NCI-H2081 (cell line): Measurements from ENCODE around the gene NRP1.

Experiments used
- DNase-seq, 2 experiments: peaks; one replicate each; lab custom pipeline; 2025; lab: John Stamatoyannopoulos, UW

NRP1 gene

GRCh38 chr10:33212061-33212748 lies 122.3 kb downstream of the NRP1 start:
- no peak for DNase-seq

GRCh38 chr10:33211106-33211878 lies 123.2 kb downstream of the NRP1 start:
- no peak for DNase-seq

- DNase-seq: no peak
Measured at GRCh38 chr10:33209802-33210201, 124.7 kb downstream of the NRP1 start.

- no peak for DNase-seq
Measured at GRCh38 chr10:33208166-33208565, 126.3 kb downstream of the NRP1 start.

GRCh38 chr10:33204031-33204430 lies 130.4 kb downstream of the NRP1 start:
- no peak for DNase-seq

GRCh38 chr10:33201971-33202370 lies 132.5 kb downstream of the NRP1 start:
- no peak for DNase-seq

GRCh38 chr10:33201056-33201780 lies 133.2 kb downstream of the NRP1 start:
- DNase-seq: no peak

GRCh38 chr10:33199731-33200232 lies 134.7 kb downstream of the NRP1 start:
- DNase-seq: peak in 1 of 2 experiments; percentile 1

GRCh38 chr10:33198610-33199009 lies 135.9 kb downstream of the NRP1 start:
- DNase-seq: no peak

- DNase-seq: no peak
Measured at GRCh38 chr10:33196710-33197491, 137.6 kb downstream of the NRP1 start.

GRCh38 chr10:33196377-33196706 lies 138.1 kb downstream of the NRP1 start:
- no peak for DNase-seq

- DNase-seq: no peak
Measured at GRCh38 chr10:33195608-33196376, 138.7 kb downstream of the NRP1 start.

- no peak for DNase-seq
Measured at GRCh38 chr10:33193701-33194521, 140.6 kb downstream of the NRP1 start.

- peak; percentile 73 to 78 for DNase-seq
Measured at GRCh38 chr10:33193057-33193700, 141.3 kb downstream of the NRP1 start.

GRCh38 chr10:33192190-33192589 lies 142.3 kb downstream of the NRP1 start:
- DNase-seq: no peak

- no peak for DNase-seq
Measured at GRCh38 chr10:33190406-33190805, 144.1 kb downstream of the NRP1 start.

GRCh38 chr10:33189808-33190207 lies 144.7 kb downstream of the NRP1 start:
- DNase-seq: peak in 1 of 2 experiments; percentile 2

GRCh38 chr10:33189363-33189762 lies 145.1 kb downstream of the NRP1 start:
- no peak for DNase-seq

GRCh38 chr10:33187427-33187999 lies 147.0 kb downstream of the NRP1 start:
- peak in 1 of 2 experiments; percentile 36 for DNase-seq
